ENCODE results near the gene ZNRF2.

- TF ChIP-seq EZH2 (IDR thresholded peaks at IDR 0.05; ENCODE audit: low read length, missing control alignments) = no peak
- no peak for TF ChIP-seq CTCF (conservative IDR thresholded peaks at IDR 0.05 in 1 of 2, IDR thresholded peaks at IDR 0.05 in 1 of 2; ENCODE audit: low read depth in 1 of 2, low read length in 2 of 2)
Observed at GRCh38 chr7:30260246-30260768, 24.1 kb upstream of the ZNRF2 start.

All from fibroblast of lung (primary cell).